GM10248 (cell line): ENCODE data around the gene CRLF1.

Experiments
- CTCF ChIA-PET: fragments of 300-600 bp; sonication (Branson Sonifier 250); formaldehyde crosslinking; extraction: SDS; loops from one replicate; lab custom pipeline; 2021; ENCODE audit warnings: antibody characterized with exemption; lab: Yijun Ruan, JAX
- POLR2A ChIA-PET: fragments of 350-650 bp; sonication (Branson Sonifier 250); formaldehyde crosslinking; extraction: SDS; loops from one replicate; lab custom pipeline; 2020; ENCODE audit warnings: antibody characterized with exemption; lab: Yijun Ruan, JAX
- DNase-seq: peaks from one replicate; pipeline ENCODE4 v3.0.0; 2012; ENCODE audit errors: extremely low spot score
- TF ChIP-seq, protein P1 (sequence below): IDR thresholded peaks from 2 replicates; pipeline ENCODE4 v1.5.1; 2012; ENCODE audit warnings: mild to moderate bottlenecking, low read depth; ENCODE audit errors: extremely low read depth, missing control alignments, control extremely low read depth

Gene CRLF1

DNA sequence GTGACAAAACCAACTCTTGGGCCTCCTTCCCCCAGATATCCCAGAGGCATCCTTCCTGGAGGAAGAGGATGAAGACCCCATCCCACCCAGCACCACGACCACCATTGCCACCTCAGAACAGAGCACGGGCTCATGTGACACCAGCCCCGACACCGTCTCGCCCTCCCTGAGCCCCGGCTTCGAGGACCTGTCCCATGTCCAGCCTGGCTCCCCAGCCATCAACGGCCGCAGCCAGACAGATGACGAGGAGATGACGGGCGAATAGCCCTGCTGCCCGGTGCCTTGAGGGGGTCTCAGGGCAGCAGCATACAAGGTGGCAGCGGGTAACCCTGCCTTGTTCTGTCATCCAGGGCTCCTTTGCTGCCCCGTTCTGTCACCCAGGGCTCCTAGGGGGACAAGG lies 38.2 kb downstream of the CRLF1 start:
- CTCF ChIA-PET: interaction anchor here (1.1 kb wide), 1 partner anchor 280 kb away, joined by 3 read pairs; no protein-coding TSS in a partner anchor
- POLR2A ChIA-PET: interaction anchor here (1.5 kb wide), 1 partner anchor 11 kb away, joined by 4 read pairs; the partner anchor contains the start of gene KXD1
- TF ChIP-seq, protein P1, sequence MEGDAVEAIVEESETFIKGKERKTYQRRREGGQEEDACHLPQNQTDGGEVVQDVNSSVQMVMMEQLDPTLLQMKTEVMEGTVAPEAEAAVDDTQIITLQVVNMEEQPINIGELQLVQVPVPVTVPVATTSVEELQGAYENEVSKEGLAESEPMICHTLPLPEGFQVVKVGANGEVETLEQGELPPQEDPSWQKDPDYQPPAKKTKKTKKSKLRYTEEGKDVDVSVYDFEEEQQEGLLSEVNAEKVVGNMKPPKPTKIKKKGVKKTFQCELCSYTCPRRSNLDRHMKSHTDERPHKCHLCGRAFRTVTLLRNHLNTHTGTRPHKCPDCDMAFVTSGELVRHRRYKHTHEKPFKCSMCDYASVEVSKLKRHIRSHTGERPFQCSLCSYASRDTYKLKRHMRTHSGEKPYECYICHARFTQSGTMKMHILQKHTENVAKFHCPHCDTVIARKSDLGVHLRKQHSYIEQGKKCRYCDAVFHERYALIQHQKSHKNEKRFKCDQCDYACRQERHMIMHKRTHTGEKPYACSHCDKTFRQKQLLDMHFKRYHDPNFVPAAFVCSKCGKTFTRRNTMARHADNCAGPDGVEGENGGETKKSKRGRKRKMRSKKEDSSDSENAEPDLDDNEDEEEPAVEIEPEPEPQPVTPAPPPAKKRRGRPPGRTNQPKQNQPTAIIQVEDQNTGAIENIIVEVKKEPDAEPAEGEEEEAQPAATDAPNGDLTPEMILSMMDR: no peak
- DNase-seq: no peak

DNA sequence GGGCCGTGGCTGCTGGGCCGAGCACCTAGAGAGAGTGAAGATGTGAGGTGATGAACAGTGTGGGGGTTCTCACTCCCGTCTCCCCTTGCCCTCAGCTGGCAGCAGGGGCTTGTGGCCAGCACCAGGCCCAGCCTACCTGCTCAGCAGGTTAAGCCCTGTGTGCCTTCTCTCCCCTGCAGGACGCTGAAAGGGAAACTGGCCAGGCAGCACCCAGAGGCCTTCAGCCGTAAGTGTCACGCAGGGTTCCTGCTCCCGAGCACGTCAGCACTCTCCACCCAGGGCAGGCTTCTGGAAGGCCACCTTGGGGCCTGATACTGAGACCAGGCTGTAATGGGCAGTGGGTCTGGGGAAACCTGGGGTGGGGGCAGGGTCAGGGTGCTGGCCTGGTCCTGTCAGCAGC lies 39.6 kb downstream of the CRLF1 start:
- TF ChIP-seq, protein P1: no peak
- ChIA-PET CTCF (interaction anchor here (0.9 to 1.3 kb wide), 4 partner anchors 8 to 116 kb away, joined by 3 read pairs; partner anchors contain the start of gene KXD1), POLR2A (interaction anchor here (1.5 kb wide), 1 partner anchor 10 kb away, joined by 4 read pairs; the partner anchor contains the start of gene KXD1)
- DNase-seq: no peak

DNA sequence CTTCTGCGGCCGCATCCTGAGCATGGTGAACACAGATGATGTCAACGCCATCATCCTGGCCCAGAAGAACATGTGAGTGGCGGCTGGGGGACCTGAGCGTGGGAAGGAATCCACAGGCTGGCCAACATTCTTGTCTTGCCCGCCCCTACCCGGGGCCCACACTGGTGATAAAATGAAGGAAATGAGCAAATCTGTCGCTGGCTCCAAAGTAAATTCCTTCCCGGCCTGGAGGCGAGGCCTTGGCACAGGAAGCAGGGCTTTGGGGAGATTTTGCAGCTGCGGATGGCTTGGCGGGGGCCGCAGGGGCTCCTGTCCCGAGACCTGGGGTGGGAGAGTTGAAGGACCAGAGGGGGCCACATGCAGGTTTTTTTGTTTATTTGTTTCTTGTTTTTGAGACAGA lies 44.5 kb downstream of the CRLF1 start:
- ChIA-PET CTCF (interaction anchor here (1.5 to 3.5 kb wide), 2 partner anchors 10 to 27 kb away, joined by 6 to 12 read pairs; partner anchors contain the start of genes REX1BD and UBA52), POLR2A (no interaction called here)
- TF ChIP-seq, protein P1: no peak
- DNase-seq: no peak

DNA sequence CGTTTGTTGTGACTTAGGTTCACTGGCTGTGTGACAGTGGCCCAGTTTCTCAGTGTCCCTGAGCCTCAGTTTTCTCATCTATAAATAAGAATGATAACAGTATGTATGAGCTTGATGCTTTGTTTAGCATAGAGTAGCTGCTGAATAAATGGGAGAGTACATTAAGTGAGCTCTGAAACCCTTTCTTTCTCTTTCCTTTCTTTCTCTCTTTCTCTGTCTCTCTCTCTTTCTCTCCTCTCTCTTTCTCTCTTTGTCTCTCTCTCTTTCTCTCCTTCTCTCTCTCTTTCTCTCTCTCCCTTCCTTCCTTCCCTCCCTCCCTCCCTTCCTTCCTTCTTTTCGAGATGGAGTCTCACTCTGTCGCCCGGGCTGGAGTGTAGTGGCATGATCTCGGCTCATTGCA lies 46.9 kb downstream of the CRLF1 start:
- TF ChIP-seq, protein P1: no peak
- no peak for DNase-seq
- ChIA-PET CTCF (interaction anchor here (0.7 to 1.6 kb wide), 4 partner anchors 16 to 49 kb away, joined by 3 to 5 read pairs (median 3); no protein-coding TSS in a partner anchor), POLR2A (no interaction called here)

DNA sequence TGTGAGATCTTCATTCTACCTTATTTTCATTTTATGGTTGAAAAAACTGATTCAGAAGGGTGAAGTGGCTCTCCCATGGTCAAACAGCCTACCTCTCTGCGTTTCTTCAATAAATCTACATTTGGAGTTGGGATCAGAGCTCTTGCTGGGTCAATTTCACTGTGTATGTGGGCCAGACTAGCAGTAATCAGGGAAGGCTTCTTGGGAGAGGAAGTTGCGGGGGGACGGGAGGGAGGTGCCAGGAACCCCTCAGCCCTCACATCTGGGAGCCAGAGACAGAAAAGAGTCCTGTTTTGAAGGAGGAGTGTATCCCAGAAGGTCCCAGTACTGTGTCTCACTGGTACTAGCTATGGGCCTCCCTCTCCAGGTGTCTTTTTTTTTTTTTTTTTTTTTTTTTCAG lies 48.0 kb downstream of the CRLF1 start:
- POLR2A ChIA-PET: interaction anchor here (0.6 to 1.9 kb wide), 4 partner anchors 13 to 283 kb away, joined by 3 to 14 read pairs (median 4); partner anchors contain the start of genes FKBP8 and UBA52
- DNase-seq: no peak
- TF ChIP-seq, protein P1: no peak
- CTCF ChIA-PET: interaction anchor here (0.8 to 3.4 kb wide), 10 partner anchors 9 to 108 kb away, joined by 3 to 19 read pairs (median 6); partner anchors contain the start of genes FKBP8, REX1BD and UBA52

DNA sequence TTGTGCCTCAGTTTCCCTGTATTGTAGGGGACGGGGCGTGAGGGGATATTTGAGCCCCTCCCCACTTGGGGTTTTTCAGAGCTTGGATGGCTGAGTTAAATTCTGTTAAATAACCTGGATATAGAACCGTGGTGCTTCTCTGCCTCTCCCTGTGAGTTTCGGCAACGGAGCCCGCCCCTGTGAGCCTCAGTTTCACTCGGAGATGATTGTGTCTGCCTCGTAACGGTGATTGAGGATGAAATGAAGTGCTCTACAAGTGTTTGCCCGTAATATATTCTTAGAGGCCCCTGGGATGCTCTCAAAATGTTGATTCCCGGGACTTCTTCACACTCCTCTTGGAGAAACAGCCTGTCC lies 48.4 kb downstream of the CRLF1 start:
- CTCF ChIA-PET: interaction anchor here (0.8 to 3.4 kb wide), 10 partner anchors 9 to 108 kb away, joined by 3 to 19 read pairs (median 6); partner anchors contain the start of genes FKBP8, REX1BD and UBA52
- POLR2A ChIA-PET: interaction anchor here (0.5 to 1.9 kb wide), 6 partner anchors 8 to 354 kb away, joined by 3 to 14 read pairs (median 4); partner anchors contain the start of genes FKBP8 and UBA52
- TF ChIP-seq, protein P1: no peak
- no peak for DNase-seq
